K562 (cell line): ENCODE data around the gene COG4. TPM values are rescaled to one million over a fixed set of nuclear protein-coding genes. Genes with fewer than 3 reads are reported as not detected.

Experiments
- CSDE1 ChIP-seq, 2 experiments: fragments of 450-650 bp; IDR thresholded peaks; 2 replicates each; pipeline ENCODE4 v1.6.1; 2016; ENCODE audit warnings: mild to moderate bottlenecking in 1 of 2
- ELF4 ChIP-seq: fragments of 450-650 bp; formaldehyde crosslinking; IDR thresholded peaks from 2 replicates; pipeline ENCODE4 v1.4.0; 2022; ENCODE audit warnings: missing genetic modification characterization
- EZH2 ChIP-seq: IDR thresholded peaks from 2 replicates; pipeline ENCODE4 v1.6.1; 2012; ENCODE audit warnings: low read depth, mild to moderate bottlenecking, inconsistent platforms, low read length, borderline replicate concordance
- GATAD2A ChIP-seq: fragments of 450-650 bp; IDR thresholded peaks from 2 replicates; pipeline ENCODE4 v1.6.1; 2017
- HMGN3 ChIP-seq: IDR thresholded peaks from 2 replicates; pipeline ENCODE4 v1.6.1; 2011; ENCODE audit warnings: borderline replicate concordance, low read depth, mild to moderate bottlenecking, mixed read lengths, low read length; ENCODE audit not compliant: insufficient read length; ENCODE audit errors: extremely low read depth
- MTA1 ChIP-seq: fragments of 450-650 bp; IDR thresholded peaks from 2 replicates; pipeline ENCODE4 v1.6.1; 2017; ENCODE audit warnings: borderline replicate concordance
- NR2C2 ChIP-seq, 2 experiments: fragments of 200-800 bp in 1 of 2; sonication (Bioruptor generic) in 1 of 2; sonication (generic) in 1 of 2; formaldehyde crosslinking in 1 of 2; IDR thresholded peaks; 2 replicates each; pipeline versions ENCODE4 v1.6.1 to v1.8.0; 2016 to 2022; ENCODE audit warnings: mild to moderate bottlenecking in 1 of 2, missing compliant biosample characterization in 1 of 2, missing genetic modification characterization in 1 of 2, missing genetic modification reagents in 1 of 2
- NR4A1 ChIP-seq, 2 experiments: fragments of 250-450 bp in 1 of 2; fragments of 450-650 bp in 1 of 2; sonication (Bioruptor Pico) in 1 of 2; IDR thresholded peaks; 2 replicates each; pipeline versions ENCODE4 v1.4.0 to v1.6.1; 2016 to 2020; ENCODE audit warnings: mild to moderate bottlenecking in 2 of 2, missing compliant biosample characterization in 1 of 2, missing genetic modification characterization in 1 of 2, moderate library complexity in 1 of 2
- PHF8 ChIP-seq: fragments of 200-600 bp; sonication (generic); IDR thresholded peaks from 2 replicates; pipeline ENCODE4 v1.6.1; 2012; ENCODE audit warnings: mixed run types, mild to moderate bottlenecking, inconsistent platforms, low read length, moderate library complexity, borderline replicate concordance
- SIN3A ChIP-seq, 2 experiments: fragments of 150-350 bp in 1 of 2; IDR thresholded peaks; 2 replicates each; pipeline ENCODE4 v1.6.1; 2011 to 2016; ENCODE audit warnings: borderline replicate concordance in 2 of 2, low read depth in 2 of 2, low read length in 2 of 2, mild to moderate bottlenecking in 2 of 2, moderate library complexity in 2 of 2; ENCODE audit not compliant: control insufficient read depth in 1 of 2
- SRSF1 ChIP-seq: fragments of 200-400 bp; formaldehyde crosslinking; IDR thresholded peaks from 2 replicates; pipeline ENCODE4 v1.6.1; 2017; ENCODE audit warnings: mild to moderate bottlenecking, low read depth, low read length, moderate library complexity
- ZBTB26 ChIP-seq: fragments of 450-650 bp; formaldehyde crosslinking; IDR thresholded peaks from 2 replicates; pipeline ENCODE4 v1.4.0; 2022; ENCODE audit warnings: missing genetic modification characterization
- ZC3H4 ChIP-seq: sonication (generic); formaldehyde crosslinking; IDR thresholded peaks from 2 replicates; pipeline ENCODE4 v1.9.0; 2021; ENCODE audit warnings: missing genetic modification reagents, borderline replicate concordance
- ZNF175 ChIP-seq: fragments of 200-800 bp; sonication (Bioruptor generic); IDR thresholded peaks from 2 replicates; pipeline ENCODE4 v1.6.1; 2016; ENCODE audit warnings: low read depth, mild to moderate bottlenecking, missing genetic modification characterization, missing compliant biosample characterization
- ZNF354B ChIP-seq: fragments of 250-450 bp; sonication (Bioruptor Pico); IDR thresholded peaks from 2 replicates; pipeline ENCODE4 v1.4.0; 2020
- ZNF518B ChIP-seq: fragments of 250-450 bp; sonication (Bioruptor Pico); IDR thresholded peaks from 2 replicates; pipeline ENCODE4 v1.5.0; 2021; ENCODE audit warnings: mild to moderate bottlenecking, moderate library complexity
- polyA plus RNA-seq, 8 experiments: library from polyadenylated mRNA; depleted of rRNA in 4 of 8; stranded (reverse) in 5 of 8; unstranded in 3 of 8; fragments of >200 nt; fragmentation: Nextera tagmentation in 2 of 8; fragmentation: Illumina TruSeq in 1 of 8; extraction: Ambion mirVana in 2 of 8; extraction: Trizol in 1 of 8; gene quantifications; 2 replicates each; pipeline versions ENCODE4 v1.2.1 to v1.2.3, GENCODE V29; 2011 to 2014; ENCODE audit warnings: inconsistent platforms in 1 of 8, missing spikeins in 1 of 8
- total RNA-seq, 7 experiments: library from RNA; depleted of rRNA in 6 of 7; stranded (reverse); fragments of >200 nt in 6 of 7; fragmentation: Illumina TruSeq in 2 of 7; extraction: Trizol in 2 of 7; gene quantifications; 2 replicates each; pipeline versions ENCODE4 v1.2.1 to v1.2.3, GENCODE V29; 2011 to 2021; ENCODE audit warnings: low replicate concordance in 1 of 7
- TF ChIP-seq, protein P1 (sequence below), 2 experiments: IDR thresholded peaks; 2 replicates each; pipeline ENCODE4 v1.6.1; 2012; ENCODE audit warnings: improper control_type of control experiment in 2 of 2, low read depth in 2 of 2, low read length in 2 of 2, borderline replicate concordance in 1 of 2

The COG4 gene
- total and polyA plus RNA-seq, 9 of the 15 experiments (the other 6 are each of a cell fraction or from before 2014, with no cell fraction given) = 13.7 to 73.9 (median 44.2) TPM

- TF ChIP-seq, protein P1, sequence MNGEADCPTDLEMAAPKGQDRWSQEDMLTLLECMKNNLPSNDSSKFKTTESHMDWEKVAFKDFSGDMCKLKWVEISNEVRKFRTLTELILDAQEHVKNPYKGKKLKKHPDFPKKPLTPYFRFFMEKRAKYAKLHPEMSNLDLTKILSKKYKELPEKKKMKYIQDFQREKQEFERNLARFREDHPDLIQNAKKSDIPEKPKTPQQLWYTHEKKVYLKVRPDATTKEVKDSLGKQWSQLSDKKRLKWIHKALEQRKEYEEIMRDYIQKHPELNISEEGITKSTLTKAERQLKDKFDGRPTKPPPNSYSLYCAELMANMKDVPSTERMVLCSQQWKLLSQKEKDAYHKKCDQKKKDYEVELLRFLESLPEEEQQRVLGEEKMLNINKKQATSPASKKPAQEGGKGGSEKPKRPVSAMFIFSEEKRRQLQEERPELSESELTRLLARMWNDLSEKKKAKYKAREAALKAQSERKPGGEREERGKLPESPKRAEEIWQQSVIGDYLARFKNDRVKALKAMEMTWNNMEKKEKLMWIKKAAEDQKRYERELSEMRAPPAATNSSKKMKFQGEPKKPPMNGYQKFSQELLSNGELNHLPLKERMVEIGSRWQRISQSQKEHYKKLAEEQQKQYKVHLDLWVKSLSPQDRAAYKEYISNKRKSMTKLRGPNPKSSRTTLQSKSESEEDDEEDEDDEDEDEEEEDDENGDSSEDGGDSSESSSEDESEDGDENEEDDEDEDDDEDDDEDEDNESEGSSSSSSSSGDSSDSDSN (IDR thresholded peaks at IDR 0.05; ENCODE audit: borderline replicate concordance in 1 of 2, low read depth in 2 of 2, low read length in 2 of 2) = 0 out of 4 replicates have a peak, but pooled peaks of 1 of the 2 experiments have one; percentile 49
- TF ChIP-seq ZNF518B (CRISPR knock-in tag) (no peak), ZC3H4 (CRISPR knock-in tag) (no peak), ZBTB26 (CRISPR knock-in tag) (no peak), NR4A1 (CRISPR knock-in tag; IDR thresholded peaks at IDR 0.05) (no peak), NR4A1 (tag; IDR thresholded peaks at IDR 0.05) (peak; percentile 58; the same call in 1 of the 2 replicates), PHF8 (peak; percentile 60; the same call in 1 of the 2 replicates), HMGN3 (peak; percentile 85), CSDE1 (IDR thresholded peaks at IDR 0.05) (no peak), SRSF1 (0 out of 2 replicates have a peak, but pooled peaks have one; percentile 54), MTA1 (peak; percentile 94), ELF4 (CRISPR knock-in tag) (no peak), GATAD2A (peak; percentile 58; the same call in 1 of the 2 replicates), EZH2 (no peak), SIN3A (IDR thresholded peaks at IDR 0.05; ENCODE audit: borderline replicate concordance in 2 of 2, control insufficient read depth in 1 of 2, low read depth in 2 of 2, low read length in 2 of 2) (0 out of 4 replicates have a peak, but pooled peaks of 1 of the 2 experiments have one; percentile 55), ZNF354B (no peak), NR2C2 (CRISPR knock-in tag; IDR thresholded peaks at IDR 0.05) (0 out of 2 replicates have a peak, but pooled peaks have one; percentile 41), NR2C2 (tag; IDR thresholded peaks at IDR 0.05) (peak; percentile 91), ZNF175 (CRISPR knock-in tag) (0 out of 2 replicates have a peak, but pooled peaks have one; percentile 46)
Measured at GRCh38 chr16:70454222-70455034, 68.9 kb downstream of the COG4 start, which contains the start of gene FCSK (continued).
